ENCODE measurements around the gene MRPL18.

MRPL18 gene

DNA sequence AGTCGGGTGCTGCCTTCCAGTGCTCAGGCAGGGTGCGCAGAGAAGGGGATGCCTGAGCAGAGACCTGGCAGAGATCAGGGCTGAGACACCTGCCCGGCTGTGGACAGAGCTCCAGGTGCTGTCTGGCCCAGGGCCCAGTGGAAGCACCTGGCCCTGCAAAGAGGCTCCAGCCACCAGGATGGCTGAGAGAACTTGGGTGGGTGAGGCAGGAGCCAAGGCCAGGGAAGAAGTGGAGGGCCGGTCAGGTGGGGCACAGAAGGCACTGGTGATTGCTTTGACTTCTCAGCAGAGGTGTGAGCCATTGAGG, 41.1 kb downstream of the MRPL18 start:
- TF ChIP-seq GATA1 (IDR thresholded peaks at IDR 0.05; ENCODE audit: low read depth, low read length) (no peak), POLR2A (IDR thresholded peaks at IDR 0.05; ENCODE audit: low read length) (no peak)
- DNase-seq: no peak

DNA sequence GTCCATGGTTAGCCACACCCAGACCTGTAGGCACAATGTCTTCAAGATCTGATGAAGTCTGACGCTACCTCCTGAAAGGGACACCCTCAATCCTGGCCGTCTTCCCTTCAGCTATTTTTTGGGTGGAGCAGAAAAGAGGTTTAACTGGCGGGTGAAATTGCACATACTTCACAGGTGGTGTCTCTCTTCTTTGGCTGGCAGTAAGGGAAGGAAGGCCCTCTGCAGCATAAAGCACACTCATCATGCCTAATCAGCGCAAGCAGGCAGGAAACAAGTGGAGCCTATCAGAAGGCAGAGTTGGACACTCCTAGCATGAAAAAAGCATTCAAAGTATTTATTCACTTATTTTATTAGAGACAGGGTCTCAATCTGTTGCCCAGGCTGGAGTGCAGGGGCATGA, 42.7 kb downstream of the MRPL18 start:
- DNase-seq: no peak
- TF ChIP-seq POLR2A (IDR thresholded peaks at IDR 0.05; ENCODE audit: low read length): no peak
- no peak for TF ChIP-seq GATA1 (IDR thresholded peaks at IDR 0.05; ENCODE audit: low read depth, low read length)

DNA sequence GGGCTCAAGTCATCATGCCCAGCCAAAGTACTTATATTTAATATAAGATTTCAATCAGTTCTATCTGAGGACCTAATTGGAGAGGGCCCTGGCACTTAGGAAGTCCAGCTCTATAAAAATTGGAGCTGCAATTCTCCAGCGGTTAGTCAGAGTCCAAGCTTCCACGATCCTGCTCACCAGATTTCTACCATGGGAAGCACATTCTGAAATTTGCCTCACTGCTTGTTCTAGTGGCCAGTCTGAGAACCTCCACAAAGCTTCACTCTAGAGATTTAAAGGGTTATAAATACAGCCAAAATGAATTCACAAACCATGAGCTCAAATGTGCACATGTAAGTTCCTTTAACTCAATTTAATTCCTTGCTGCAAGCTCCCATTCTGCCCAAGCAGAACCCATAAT, 43.3 kb downstream of the MRPL18 start:
- TF ChIP-seq POLR2A (IDR thresholded peaks at IDR 0.05; ENCODE audit: low read length) (no peak), GATA1 (IDR thresholded peaks at IDR 0.05; ENCODE audit: low read depth, low read length) (no peak)
- DNase-seq: no peak

DNA sequence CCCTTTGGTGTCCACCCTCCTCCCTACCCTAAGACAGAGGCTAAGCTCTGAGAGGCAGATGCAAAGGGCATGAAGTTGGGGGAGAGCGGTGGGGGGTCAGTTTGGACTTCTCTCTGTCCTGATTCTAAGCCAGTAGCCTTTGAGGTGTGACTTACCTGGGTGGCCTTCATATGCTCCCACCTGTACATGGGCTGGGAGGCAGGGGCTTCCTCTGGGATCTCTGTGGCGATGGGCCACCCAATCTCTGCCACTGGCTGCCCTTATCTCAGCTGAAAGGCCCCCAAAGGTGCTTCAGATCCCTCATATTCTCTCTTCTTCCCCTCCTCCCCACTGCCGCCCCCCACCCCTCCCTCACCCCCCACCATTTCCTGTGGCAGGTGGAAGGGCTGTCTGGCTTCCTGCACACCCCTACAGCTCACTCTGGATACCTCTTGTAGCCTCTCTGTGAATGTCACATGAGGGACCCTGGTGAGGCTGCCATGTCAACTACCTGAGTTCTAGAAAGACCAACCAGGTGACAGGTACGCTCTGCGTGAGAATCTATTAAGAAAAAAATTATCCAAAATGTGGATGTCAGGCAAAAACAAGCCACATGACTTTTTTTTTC, 43.8 kb downstream of the MRPL18 start:
- TF ChIP-seq GATA1 (IDR thresholded peaks at IDR 0.05; ENCODE audit: low read depth, low read length) (no peak), POLR2A (IDR thresholded peaks at IDR 0.05; ENCODE audit: low read length) (no peak)
- no peak for DNase-seq

DNA sequence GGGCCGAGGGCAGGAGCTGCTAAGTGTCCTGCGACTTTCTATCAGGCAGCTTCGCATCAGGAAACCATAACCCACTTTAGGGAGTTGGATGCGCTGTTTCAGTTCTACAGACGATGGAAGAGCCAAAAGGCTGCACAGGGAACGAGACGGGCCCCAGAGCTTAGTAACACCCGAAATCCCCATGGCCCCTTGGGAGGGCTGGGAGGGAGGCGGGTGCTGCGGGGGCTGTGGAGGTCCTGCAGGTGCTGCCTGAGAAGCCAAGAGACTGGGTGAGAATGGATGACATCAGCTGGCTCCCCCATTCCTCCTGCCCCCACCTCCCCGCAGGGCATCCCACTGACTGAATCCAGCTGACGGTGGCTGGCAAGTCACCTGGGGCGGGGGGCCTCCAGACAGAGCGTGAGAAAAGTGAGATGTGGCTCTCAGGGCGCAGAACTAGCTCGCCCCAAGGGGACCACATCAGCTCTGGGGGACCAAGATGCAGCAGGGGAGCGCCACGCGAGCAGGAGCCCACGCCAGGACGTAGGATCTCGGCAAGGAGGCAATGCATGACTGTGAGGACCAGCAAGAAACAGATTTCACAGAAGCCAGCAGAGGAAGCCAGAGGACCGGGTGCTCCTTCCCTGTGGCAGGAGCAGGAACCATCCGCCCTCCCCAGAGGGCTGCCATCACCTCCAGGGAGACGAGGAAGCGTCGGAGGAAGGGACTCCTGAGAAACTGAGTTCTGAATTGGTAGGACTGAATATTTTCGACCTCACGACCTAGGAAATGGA, 46.6 kb downstream of the MRPL18 start:
- TF ChIP-seq POLR2A (IDR thresholded peaks at IDR 0.05; ENCODE audit: low read length) (no peak), GATA1 (IDR thresholded peaks at IDR 0.05; ENCODE audit: low read depth, low read length) (no peak)
- no peak for DNase-seq

DNA sequence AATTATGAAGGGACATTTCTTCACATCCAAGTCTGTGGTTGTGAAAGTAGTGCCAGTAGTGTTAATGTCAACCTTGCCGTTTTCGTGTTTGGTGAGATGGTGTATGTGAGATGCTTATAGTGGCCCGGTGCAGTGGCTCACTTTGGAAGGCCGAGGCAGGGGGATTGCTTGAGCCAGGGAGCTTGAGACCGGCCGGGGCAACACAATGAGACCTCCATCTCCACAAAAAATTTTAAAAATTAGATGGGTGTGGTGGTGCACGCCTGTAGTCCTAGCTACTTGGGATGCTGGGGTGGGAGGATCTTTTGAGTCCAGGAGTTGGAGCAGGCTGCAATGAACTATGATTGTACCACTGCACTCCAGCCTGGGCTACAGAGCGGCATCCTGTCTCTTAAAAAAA, 47.2 kb downstream of the MRPL18 start:
- DNase-seq: no peak
- TF ChIP-seq GATA1 (IDR thresholded peaks at IDR 0.05; ENCODE audit: low read depth, low read length) (no peak), POLR2A (IDR thresholded peaks at IDR 0.05; ENCODE audit: low read length) (no peak)

DNA sequence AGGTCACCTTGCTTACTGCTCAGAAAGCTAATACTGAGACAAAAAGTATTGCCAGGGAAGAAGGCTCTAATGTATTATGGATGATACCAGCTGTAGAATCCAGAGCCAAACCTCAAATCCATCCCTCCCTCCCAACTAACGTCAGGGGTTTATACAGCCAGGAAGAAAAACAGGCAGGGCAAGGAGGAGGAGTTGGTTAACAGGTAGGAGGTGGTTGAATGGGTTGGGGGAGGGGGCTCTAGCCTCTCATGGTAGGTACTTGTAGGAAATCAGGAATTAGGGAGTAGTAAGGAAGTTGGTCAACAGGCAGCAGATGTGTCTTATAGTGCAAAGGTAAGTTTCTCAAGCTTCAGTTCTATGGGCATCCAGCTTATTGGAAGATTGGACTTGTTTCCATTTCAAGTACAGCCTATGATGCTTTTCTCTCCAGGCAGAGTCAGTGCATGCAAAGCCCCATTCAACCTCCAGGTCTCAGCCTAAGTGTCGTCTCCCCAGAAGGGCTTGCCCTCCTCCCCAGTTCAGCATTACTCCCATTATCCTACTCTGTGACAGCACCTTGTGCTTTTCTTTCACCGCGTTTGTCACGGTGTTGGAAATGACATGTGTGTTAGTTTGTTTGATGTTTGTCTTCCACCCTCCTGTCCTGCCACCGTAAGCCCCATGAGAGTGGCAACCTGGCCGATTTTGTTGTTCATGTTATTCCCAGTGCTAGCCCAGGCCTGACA, 47.9 kb downstream of the MRPL18 start:
- DNase-seq: no peak
- no peak for TF ChIP-seq GATA1 (IDR thresholded peaks at IDR 0.05; ENCODE audit: low read depth, low read length)
- TF ChIP-seq POLR2A (IDR thresholded peaks at IDR 0.05; ENCODE audit: low read length): no peak

DNA sequence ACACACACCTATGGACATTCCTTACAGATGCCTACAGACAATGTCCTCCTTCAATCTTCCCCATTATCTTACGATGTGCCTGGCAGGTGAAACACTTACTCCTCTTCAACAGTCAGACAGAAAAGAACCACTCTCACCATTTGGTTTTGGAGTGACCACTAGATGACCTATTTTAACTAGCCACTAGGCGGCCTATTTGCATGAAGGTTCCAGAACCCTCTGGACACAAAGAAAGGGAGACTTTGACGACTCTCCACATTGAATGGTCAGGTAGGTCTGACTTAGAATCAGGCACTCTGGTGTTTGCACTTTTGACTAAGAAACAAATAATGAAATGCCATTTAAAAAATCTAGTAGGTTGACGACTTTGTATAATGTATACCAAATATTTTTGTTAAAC, 51.8 kb downstream of the MRPL18 start:
- DNase-seq: peak; percentile 7 to 9
- TF ChIP-seq POLR2A (IDR thresholded peaks at IDR 0.05; ENCODE audit: low read length) (no peak), GATA1 (IDR thresholded peaks at IDR 0.05; ENCODE audit: low read depth, low read length) (no peak)

DNA sequence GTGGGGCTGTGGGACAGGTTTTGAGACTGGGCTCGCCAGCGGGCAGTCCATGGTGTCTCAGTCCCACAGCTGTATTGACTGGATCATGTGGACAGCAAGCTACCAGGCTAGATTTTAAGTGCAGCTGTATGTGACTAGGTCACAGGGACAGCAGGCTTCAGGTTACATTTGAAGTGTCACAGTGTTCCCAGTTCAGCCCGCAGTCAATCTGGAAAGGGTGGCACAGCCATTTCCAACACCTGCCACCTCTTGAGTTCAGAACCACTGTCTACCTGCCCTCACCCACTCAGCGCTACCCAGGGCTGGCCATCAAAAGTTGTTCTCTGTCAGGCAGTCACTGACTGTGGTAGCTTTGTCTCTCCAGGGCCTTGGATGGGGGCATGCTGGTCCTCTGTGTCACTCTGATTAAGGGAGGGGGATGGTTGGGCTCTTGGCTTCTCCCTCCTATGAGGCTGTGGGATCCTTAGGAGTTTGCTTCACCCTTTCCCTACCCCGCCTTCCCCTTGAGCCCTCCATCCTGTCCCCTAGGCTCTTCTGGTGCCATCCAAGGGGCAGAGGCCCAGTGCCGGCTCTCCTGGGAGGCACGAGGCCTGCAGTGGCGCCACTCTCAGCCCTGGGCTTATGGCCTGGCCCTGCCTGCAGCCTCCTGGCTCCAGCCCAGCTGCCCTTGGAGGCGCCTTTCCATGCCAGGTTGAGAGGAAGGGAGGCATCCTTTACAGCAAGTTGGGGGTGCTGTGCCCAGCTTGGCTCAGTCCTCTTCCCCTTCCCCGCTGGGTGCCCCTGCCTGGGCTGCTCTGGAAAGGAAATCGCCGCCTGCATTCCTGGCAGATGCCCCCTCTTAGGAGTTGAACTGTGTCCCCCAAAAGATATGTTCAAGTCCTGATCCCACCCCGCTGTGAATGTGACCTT, 54.7 kb downstream of the MRPL18 start:
- TF ChIP-seq POLR2A (IDR thresholded peaks at IDR 0.05; ENCODE audit: low read length) (no peak), GATA1 (IDR thresholded peaks at IDR 0.05; ENCODE audit: low read depth, low read length) (no peak)

More for the DNA sequence above, 54.7 kb downstream of the MRPL18 start:
- DNase-seq: no peak
